GM21737 (cell line): ENCODE measurements around the gene SGPP1.
"Not testable (repeated sequence)": the region's sequence is repeated elsewhere in the genome, so short reads cannot be mapped to it uniquely, and the experiment has no call there.

Experiments used
- ATAC-seq: cut with Tn5 transposase; IDR thresholded peaks from one replicate; pipeline ENCODE4 v1.9.1; 2021; ENCODE audit warnings: mild to moderate bottlenecking, moderate library complexity; ENCODE audit not compliant: unreplicated experiment

SGPP1 gene

DNA sequence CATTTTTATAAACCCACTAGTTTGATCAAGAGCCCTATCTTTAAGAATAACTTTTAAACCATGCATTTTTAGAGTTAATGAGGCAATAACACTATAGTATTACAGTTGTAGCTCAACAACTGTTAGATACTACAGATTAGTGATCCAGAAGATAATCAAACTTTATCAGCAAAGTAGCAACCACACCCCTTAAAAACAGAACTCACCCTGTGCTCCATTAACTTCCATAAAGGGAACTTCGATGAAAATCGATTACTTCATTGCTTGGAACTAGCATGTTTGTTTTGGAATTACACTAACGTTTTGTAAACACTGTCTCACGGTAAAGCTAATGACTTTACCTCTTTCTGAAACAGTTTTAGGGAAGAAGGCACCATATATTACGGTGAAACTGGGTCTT is 1.4 kb downstream of the SGPP1 start:
- no peak for ATAC-seq

DNA sequence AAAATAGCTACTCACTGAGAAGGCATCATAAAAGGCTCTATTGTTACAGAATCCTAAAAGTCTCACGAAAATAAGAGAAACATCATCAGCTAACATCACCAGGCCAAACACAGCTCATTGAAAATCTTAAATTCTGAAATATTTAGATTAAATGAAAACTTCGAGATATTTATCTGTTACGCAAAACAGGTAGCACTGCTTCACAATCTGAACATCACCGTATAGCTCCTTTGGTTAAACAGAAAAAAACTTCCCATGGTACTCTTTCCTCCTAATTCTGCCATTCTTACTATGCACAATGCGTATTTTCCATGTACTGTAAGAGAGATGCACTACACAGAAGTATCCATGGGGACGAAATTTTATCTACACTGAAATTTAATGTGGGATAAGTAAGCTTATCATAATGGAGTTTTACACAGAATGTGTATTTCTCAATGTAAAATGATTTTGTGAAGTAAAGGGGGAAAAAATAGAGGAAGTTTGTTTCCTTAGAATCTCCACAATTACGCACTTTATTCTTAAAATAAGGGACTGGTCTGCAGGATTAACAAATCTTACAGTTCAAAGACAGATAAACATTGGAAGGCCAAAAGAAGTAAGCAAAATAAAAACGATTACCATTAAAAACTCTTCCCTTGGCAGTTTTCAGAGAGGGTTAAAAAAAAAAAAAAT is 1.9 kb downstream of the SGPP1 start:
- ATAC-seq, result no peak

DNA sequence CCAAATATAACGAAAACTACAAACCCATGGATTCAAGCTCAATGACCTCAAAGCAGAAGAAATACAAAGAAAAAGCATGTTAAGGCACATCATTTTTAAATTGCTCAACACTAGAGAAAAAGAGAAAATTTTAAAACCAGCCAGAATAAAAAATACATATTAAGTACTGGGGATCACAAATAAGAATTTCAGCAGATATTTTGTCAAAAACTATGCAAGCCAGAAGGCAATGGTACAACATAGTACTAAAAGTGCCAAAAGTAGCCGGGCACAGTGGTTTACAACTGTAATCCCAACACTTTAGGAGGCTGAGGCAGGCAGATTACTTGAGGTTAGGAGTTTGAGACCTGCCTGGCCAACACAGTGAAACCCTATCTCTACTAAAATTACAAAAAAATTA is 10.2 kb downstream of the SGPP1 start:
- ATAC-seq, result no peak

DNA sequence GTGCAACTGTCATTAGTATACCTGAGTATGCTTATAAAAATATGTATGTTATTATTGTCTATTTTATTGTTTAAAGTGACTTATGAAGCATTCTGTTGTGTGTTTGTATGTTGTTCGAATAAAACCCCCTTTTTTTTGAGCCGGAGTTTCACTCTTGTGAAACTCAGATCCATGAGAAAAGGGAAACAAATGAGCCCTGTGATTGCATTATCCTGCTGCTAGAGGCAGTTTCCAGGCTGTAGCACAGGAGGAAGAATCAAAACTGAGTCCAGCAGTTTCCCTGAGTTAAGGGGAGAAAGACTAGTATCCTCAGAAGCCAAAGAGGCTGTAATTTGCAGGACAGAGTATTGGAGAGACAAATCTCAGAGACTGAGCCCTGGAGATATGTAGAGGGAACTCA is 12.5 kb downstream of the SGPP1 start:
- ATAC-seq, result no peak

DNA sequence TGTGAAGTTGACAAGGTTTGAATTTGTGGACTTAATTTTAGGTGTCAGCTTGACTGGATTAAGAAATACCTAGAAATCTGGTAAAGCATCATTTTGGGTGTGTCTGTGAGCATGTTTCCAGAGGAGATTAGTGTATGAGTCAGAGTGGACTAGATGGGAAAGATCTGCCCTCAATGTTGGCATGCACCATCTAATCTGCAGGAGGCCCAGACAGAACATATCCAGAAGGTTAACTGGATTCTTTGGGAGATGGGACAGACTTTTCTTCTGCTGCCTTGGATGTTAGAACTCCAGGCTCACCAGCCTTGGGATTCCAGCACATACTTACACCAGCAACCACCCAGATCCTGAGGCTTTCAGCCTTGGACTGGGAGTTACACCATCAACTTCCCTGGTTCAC is 14.1 kb downstream of the SGPP1 start:
- ATAC-seq, result no peak

DNA sequence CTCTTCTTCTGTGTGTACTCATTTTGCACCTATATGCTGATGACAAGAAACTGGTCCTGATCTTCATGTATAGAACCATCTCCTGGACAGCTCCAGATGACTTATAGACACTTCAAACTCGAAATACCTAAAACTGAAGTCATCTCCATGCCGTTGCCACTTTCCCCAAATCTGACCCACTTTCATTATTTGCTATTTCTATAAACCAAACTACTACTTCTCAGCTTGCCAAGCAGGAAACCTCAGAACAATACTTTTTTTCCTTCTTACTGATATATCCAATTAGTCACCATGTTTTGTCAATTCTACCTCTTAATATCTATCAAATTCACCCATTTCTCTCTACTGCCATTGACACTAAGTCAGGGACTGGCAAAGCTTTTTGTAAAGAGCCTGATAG is 14.8 kb downstream of the SGPP1 start:
- no peak for ATAC-seq

DNA sequence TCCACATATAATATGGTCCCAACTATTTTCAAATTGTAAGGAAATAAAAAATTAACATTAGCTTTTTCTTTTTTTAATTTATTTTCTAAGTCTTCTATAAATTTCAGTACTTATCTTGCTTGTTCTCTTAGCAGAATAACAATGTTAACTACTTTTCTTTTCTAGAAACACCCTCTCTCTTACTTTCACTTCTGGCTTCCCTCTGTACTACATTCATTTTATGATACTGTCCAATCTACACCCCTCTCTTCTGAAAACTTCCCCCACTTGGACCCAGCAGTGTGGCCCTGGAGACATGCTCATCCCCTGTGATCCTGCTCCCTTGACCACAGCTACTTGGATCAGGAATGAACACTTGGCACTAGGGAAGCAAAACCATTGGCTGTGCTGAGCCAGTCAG is 15.7 kb downstream of the SGPP1 start:
- no peak for ATAC-seq

DNA sequence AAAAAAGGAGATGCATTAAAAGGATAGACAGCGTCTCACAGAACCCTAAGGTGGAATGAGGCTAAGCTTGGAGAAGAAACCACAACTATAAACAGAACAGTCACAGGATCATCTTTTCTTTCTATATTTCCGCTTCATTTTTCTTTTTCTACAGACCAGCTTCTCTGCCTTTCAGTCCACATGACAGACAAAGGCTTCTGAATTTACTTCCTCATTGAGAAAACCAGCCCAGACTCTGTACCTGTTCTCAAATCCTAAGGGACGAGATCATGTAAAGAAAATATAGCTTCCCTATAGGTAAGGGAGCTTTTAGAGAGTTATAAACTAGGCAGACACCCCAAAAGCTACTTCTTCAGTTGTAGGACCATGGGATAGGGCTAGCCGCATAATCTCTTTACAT is 17.4 kb downstream of the SGPP1 start:
- no peak for ATAC-seq

DNA sequence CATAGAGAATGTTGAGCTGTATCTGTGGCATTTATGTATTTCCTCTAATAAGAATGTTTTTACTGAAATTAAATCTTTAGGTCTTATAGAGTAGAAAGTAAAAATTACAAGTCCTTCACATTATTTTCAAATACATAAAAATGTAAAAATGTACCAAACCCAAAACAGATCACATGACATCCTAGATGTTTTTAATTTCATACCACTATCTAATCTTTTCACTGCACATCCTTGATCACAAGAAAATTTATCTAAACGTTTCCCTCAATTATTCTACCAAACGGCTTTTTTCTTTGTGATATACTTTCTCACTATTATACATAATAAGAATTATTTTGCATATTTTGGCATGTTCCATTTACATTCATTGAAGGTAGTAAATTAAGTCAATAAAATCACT is 18.3 kb downstream of the SGPP1 start:
- no peak for ATAC-seq

DNA sequence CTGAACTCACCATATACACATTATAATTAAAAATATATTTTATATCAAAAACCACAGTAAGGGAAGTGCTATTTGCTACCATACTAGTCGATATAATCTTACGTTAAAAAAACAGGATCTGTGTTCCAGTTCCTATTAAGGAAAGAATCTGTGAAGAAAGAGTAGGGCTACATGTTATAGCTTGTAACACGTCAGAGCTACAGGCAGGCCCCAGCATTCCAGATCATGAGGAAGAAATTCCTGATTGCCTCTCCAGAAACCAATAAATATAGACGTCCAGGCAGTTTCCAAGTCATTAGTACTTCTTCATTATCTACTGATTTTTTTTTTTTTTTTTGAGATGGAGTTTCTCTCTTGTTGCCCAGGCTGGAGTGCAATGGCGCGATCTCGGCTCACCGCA is 20.6 kb downstream of the SGPP1 start:
- no peak for ATAC-seq

DNA sequence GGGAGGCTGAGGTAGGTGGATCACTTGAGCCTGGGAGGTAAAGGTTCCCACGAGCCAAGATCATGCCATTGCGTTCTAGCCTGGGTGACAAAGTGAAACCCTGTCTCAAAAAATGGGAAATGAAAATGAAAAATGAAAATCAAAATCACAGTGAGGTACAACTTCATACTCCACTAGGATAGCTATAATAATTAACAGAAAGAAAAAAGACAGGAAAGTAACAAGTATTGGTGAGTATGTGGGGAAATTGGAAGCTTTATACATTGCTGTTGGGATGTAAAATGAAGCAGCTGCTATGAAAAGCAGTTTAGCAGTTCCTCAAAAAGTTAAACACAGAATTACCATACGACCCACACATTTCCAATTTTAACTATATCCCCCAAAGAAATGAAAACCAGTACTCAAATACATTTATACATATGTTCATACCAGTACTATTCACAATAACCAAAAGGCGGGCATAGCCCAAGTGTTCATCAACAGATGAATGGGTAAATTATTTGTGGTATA is 22.2 kb downstream of the SGPP1 start:
- no peak for ATAC-seq

DNA sequence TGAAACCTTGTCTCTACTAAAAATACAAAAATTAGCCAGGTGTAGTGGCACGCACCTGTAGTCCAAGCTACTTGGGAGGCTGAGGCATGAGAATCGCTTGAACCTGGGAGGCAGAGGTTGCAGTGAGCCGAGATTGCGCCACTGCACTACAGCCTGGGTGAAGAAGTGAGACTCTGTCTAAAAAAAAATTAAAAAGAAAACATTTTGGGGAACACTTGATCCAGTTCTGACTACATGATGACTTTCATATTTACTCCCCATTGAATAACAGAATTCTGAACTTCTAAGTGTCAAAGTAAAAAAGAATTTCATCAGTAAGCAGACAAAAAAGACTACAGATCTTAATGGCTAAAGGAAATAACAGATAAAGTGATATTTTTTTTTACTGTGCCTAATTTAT is 25.3 kb downstream of the SGPP1 start:
- ATAC-seq, result not testable (repeated sequence)

DNA sequence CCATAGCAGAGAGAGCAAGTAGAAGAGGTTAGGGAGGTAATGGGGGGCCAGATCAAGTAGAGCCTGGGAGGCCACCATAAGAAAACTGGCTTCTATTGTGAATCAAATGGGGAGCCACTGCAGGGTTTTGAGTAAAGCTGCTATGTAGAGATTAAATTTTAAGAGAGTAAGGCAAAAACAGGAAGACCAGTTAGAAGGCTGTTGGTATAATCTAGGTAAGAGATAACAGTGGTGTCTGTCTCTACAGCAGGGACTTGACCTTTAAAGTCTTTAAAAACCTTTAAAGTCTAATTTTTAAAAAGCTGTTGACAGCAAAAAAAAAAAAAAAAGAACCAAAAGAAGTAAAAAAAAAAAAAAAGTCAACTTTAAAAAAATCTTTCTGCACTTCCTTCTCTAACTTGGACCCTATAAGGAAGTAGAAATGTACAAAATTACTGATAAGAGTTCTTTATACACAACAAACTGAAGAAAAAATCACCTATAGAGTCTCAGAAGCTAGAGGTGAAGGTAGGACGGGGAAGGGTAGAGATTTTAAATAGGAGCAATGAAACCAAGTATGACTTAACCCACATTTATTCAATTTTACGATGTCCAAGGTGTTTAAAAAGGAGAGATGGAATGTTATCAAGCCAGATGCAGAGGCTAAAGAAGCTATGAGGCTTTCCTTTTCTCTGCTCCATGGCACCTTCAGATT is 26.1 kb downstream of the SGPP1 start:
- ATAC-seq, result no peak

DNA sequence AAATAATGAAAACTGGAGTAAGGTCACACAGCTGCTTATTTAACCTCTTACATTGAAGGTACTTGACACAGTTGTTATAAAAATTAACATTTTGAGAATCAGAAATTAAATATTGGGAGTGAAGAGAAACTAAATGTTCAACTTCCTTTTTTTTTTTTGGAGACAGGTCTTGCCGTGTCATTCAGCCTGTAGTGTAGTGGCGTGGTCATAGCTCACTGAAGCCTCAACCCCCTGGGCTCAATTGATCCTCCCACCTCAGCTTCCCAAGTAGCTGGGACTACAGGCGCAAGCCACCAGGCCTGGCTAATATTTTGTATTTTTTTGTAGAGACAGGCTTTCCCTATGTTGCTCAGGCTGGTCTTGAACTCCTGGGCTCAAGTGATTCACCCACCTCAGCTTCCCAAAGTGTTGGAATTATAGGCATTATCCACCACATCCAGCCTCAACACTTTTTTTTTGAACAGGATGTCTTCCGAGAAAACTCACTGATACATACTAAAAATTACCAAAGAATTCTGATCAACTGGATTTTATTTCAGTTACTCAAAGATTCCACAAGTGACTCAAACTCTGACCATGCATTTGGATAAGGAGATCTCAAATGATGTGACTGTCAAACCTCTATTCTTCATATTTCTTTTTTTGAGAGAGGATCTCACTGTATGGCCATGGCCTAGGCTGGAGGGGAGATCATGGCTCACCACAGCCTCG is 35.4 kb downstream of the SGPP1 start:
- ATAC-seq, result no peak

DNA sequence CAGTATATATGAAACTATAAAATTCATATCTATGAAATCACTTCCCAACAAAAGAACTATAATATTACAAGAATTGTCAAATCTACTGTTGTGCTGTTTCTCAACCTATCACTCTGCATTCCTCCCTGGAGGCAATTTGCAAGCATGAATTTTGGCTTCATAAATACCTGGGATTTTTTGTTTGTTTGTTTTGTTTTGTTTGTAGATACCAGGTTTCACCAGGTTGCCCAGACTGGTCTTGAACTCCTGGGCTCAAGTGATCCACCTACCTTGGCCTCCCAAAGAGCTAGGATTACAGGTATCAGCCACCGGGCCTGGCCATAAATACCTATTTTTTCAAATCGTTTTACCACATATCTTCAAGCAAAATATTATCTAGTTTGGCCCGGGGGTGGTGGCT is 38.7 kb downstream of the SGPP1 start:
- ATAC-seq, result no peak

DNA sequence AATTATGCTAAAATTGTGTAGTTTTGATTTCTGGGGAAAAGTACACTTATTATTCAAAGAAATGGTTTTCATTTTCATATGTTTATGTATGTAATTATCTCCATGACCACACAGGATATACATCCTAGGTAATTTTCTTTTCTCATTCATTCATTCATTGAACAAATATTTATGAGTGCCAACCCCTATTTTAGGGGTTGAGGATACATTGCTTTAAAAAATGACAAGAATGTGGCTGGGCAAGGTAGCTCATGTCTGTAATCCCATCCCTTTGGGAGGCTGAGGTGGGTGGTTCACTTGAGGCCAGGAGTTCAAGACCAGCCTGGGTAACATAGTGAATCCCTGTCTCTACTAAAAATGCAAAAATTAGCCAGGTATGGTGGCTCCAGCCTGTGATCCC is 40.9 kb downstream of the SGPP1 start:
- ATAC-seq, result no peak

DNA sequence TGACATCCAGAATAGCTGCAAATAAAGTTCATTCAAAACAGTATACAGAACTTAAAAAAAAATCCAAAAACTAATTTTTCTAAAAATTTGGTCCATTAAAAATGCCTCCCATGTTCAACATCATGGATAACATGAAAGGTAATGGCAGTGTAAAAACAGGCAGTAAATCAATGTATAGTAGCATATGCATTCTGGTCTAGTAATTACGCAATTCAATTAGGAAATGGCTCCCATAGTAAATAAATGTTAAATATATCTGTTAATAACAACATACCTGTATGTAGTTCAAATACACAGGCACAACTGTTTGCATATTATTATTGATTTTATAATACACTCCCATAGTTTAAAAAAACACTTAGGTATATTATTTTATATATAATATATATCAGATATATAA is 42.5 kb downstream of the SGPP1 start:
- ATAC-seq, result no peak

DNA sequence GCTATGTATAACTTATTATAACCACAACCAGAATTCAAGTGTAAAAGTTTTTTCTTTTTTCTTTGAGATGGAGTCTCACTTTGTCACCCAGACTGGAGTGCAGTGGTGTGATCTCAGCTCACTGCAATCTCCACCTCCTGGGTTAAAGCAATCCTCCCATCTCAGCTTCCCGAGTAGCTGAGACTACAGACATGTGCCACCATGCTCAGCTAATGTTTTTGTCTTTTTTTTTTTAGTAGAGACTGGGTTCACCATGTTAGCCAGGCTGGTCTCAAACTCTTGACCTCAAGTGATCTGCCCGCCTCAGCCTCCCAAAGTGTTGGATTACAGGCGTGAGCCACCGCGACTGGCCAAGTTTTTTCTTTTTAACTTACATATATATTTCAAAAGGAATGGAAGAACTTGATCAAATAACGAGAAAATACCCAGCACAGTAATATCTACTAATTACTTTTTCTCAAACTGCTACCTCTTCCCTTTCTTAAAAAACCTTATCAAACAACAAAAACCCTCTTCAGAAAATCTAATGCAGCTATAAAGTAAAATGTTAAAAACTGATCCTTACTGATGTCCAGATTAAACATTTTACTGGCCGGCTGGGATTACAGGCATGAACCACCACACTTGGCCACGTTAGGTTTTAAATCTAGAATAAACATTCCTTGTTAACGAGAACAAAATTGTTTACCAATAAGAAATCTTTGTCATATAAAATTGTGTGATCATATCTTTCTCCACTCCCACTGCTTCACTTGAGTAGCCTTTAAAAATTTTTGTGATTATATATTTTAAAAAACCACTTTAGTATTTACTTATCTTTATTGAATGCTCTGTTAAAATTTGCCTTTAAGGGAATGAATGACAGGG is 44.9 kb downstream of the SGPP1 start:
- no peak for ATAC-seq

DNA sequence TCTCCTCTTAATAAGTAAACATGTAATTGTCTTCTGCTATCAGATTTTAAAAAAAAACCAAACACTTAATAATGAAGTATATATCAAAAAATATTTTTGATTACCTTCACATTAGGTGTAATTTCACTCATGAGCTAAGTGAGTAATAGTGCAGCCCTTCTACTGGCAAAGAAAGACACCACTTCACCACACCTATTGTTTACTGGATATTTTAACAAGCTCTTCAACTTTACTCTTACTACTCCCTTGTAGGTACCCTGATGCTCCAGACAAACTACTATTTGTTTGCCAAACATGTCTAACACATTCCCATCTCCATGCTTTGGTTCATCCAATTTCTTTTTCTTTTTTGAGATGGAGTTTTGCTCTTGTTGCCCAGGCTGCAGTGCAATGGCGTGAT is 49.3 kb downstream of the SGPP1 start:
- no peak for ATAC-seq

DNA sequence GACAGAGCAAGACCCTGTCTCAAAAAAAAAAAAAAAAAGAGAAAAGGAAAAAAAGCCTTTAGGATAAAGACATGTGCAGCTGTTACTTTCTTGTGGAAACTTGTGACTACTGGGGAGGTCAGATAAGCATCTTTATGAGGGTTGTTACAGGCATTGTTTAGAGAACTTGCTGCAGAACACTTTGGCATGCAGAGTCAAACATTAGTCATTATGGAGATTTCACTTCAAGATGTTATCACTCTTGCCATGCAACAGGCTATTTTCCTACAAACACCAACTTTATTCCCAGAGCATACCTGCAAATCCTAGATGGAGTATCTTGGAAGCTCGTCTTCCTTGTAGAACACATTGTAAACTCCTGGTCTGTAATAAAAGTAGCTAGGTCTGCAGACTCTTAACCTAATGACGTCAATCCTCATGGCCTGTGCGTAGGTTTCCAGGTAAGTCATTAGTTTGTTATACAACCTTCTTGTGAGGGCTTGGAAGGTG is 49.9 kb downstream of the SGPP1 start:
- no peak for ATAC-seq

DNA sequence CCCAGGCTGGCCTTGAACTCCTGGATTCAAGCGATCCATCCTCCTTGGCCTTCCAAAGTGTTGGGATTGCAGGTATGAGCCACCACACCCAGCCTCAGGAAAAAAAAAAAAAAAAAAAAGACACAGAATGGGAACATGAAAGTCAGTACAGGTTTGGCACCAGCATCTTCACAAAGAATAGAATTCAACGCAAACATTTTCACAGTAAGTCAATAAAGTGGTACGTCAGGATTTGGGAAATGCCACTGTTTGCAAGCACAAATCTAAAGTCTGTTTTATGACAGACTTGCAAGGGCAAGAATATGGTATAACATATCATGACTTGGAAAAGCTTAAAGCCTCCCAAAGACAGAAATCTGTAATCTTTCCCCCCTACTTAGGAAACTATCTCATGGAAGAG is 51.2 kb downstream of the SGPP1 start:
- ATAC-seq, result no peak
